ENCODE measurements around the gene BAZ1A. TPM values are rescaled to one million over a fixed set of nuclear protein-coding genes. Genes with fewer than 3 reads are reported as not detected.

BAZ1A gene, protein sequence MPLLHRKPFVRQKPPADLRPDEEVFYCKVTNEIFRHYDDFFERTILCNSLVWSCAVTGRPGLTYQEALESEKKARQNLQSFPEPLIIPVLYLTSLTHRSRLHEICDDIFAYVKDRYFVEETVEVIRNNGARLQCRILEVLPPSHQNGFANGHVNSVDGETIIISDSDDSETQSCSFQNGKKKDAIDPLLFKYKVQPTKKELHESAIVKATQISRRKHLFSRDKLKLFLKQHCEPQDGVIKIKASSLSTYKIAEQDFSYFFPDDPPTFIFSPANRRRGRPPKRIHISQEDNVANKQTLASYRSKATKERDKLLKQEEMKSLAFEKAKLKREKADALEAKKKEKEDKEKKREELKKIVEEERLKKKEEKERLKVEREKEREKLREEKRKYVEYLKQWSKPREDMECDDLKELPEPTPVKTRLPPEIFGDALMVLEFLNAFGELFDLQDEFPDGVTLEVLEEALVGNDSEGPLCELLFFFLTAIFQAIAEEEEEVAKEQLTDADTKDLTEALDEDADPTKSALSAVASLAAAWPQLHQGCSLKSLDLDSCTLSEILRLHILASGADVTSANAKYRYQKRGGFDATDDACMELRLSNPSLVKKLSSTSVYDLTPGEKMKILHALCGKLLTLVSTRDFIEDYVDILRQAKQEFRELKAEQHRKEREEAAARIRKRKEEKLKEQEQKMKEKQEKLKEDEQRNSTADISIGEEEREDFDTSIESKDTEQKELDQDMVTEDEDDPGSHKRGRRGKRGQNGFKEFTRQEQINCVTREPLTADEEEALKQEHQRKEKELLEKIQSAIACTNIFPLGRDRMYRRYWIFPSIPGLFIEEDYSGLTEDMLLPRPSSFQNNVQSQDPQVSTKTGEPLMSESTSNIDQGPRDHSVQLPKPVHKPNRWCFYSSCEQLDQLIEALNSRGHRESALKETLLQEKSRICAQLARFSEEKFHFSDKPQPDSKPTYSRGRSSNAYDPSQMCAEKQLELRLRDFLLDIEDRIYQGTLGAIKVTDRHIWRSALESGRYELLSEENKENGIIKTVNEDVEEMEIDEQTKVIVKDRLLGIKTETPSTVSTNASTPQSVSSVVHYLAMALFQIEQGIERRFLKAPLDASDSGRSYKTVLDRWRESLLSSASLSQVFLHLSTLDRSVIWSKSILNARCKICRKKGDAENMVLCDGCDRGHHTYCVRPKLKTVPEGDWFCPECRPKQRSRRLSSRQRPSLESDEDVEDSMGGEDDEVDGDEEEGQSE (N-terminal part only)
- total RNA-seq = 51.6 and 66.5 TPM in 2 replicates

DNA sequence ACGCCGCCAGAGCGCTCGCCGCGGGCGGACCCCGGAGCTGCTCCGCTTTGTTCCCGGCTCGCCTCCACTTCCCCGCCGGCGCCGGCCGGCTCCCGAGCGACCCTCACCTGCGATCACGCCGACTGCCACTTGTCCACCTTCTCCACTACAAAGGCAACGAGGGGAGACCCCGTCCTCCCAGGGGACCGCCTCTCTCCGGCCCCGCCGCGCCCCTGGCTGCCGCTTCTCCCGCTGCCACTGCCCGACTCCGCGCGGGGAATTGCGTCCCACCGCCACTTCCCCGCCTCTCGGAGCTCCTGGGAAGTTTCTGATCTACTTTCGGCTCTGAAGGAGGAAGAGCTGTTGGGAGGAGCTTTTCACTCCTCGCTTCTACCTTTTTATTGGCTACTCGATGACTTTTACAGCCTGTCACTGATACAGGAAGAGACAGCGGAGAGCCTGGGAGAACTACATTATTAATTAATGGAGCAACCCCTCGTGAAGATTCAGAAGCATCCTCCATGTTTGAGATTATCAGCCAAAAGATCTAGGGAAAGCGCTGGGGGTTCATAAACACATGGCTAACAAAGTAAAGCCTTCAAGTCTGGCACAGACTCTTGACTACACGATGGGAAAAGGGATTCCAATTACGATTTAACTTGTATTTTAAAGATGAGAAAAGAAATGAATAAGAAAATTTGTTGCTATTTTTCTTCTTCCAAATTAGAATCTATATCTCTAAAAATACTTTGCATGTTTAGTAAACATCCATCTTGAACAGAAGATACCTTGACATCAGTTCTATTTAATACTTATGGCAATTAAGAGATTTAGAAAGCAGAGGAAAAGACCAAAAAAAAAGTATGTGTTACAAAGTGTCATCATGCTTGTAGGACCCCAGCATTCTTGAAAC, at the start of gene BAZ1A:
BAZ1A (minus strand) TSS at position 330 of the 892 bp plus-strand sequence. CDS start 756 bp downstream, outside the sequence.

DNA sequence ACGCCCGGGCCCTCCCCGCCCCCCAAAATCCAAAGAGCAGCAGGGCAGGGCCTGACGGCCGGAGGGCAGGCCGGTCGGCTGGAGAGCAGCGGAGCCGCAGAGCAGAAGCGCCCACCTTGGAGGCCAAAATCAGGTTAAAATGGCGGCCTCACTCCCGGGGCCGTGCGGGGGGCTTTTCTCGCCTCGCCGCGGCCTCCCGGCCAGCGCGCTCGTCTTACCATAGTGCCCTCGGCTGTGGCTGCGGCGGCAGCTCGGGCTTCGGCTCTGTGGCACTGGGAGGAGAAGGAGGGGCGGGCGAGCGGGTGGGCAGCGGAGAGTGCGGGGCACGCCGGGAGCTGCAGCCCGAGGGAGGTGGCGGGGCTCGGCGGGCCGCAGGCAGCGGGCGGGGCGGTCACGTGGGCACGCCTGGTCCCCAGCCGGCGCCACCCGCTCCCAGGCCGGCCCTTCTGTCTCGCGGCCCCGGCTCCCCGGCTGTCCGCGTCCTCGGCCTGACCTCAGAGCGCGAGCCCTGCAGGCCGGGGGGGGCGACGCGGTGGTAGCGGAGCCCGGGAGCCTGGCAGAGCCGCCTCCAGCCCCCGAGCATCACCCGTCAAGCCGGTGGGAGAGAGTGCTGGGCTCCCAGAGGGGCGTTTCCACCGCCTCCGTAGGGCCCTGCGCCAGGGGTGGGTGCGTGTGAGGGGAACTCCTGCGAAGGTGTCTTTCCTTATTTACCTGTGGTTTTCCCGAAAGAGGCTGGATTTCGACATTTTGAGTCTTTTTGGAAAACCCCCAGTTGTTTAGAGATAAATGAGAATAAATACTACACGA, 160.6 kb downstream of the BAZ1A start, which contains the start of gene CFL2:
CFL2 (minus strand) TSS at position 274 of the 807 bp plus-strand sequence; CDS start at position 221, 53 bp downstream.

Other genes with a start within 250 kb of the BAZ1A start
- gene SNX6, start 245.2 kb downstream of the BAZ1A start, total RNA-seq = 165 and 171 TPM in 2 replicates
- gene CFL2, start 160.8 kb downstream of the BAZ1A start, total RNA-seq = 18.3 and 19.8 TPM in 2 replicates
- gene SRP54, start 107.6 kb upstream of the BAZ1A start, total RNA-seq = 59.3 and 70.8 TPM in 2 replicates
- gene FAM177A1, start 170.9 kb upstream of the BAZ1A start, total RNA-seq = 26.6 and 37.4 TPM in 2 replicates
- gene PPP2R3C, start 246.6 kb upstream of the BAZ1A start, total RNA-seq = 15.2 and 16.4 TPM in 2 replicates
- gene PRORP, start 247.2 kb upstream of the BAZ1A start, total RNA-seq = 33.5 and 51.1 TPM in 2 replicates